K562 treated with DMSO at 1 percent for 4 hours (cell line): ENCODE data around the gene CYP3A5. TPM values are rescaled to one million over a fixed set of nuclear protein-coding genes. Genes with fewer than 3 reads are reported as not detected.

ENCODE experiments used
- total RNA-seq: library from RNA; unstranded; fragments of 300-600 nt; gene quantifications from 2 replicates; pipeline ENCODE4 v1.2.3, GENCODE V29; 2022; ENCODE audit not compliant: insufficient read depth

Gene CYP3A5
- 2.3 and 4.0 TPM in 2 replicates for total RNA-seq

DNA sequence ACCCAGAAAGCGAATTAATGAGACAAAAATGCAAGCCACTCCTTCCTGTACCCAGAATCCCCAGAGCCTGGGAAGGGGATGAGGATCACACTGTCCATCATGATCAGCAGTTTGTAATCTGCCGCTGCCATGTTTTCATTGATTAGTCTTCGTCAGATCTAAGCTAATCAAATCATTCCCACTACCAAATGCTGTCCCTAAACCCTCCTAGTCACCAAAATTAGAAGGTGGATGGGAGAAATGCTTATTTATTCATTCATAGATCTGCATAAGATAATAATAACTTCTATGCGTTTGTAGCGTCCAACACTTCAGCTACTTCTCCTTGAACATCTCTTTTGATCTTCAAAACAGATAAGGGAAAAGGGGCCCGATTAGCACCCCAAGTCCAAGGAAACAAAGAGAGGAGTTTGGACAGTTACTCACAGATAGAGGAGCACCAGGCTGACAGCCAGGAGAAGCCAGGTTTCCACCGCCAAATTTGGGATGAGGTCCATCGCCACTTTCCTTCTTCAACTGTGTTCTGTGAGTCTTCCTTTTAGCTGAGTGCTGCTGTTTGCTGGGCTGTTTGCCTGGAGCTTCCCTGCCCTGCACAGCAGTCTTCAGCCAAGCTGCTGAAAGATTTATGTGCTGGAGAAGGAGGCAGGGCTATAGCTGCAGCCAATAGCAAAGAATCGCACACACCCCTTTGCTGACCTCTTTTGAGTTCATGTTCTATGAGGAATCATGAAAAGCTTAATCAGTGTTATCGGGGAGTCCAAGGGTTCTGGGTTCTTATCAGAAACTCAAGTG is at the start of gene CYP3A5:
Gene CYP3A5 (minus strand): TSS at position 597 of the 792 bp plus-strand sequence. CDS start 100 bp downstream, at position 497.

DNA sequence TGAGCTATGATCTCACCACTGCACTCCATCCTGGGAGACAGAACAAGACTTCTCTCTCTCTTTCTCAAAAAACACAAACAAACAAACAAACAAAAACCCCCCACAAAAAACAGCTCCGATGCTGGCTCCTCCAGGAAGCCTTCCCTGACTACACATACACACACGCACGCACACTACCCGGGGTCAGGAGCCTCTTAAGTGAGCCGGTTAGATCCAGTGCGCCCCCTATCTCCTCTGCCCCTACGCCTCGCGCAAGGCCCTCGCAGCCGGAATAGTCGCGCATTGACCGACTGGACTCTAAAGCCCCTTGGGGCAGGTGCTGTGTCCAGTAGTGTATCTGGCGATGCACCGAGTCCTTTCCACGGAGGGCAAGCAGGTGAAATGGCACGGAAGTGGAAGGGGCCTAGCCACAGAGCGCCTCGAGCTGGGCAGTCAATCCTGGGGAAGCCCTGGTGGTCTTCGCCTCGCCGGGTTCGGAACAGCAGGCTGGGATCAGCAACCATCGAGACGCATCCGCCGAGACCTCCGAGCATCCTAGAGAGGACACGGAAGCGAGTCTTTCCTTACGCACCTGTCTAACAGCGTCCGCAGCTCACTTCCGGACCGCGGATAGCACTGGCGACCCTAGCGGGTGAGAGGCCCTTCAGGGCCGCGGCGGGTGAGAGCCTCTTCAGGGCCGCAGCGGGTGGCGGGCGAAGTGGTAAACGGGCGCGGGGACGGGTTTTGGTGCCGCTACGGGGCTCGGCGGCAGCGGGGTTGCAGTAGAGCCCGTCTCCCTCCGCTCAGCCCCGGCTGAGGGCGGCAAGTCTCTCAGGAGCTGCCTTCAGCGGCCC is 63.2 kb downstream of the CYP3A5 start, which contains the start of gene ZSCAN25:
Gene ZSCAN25 (plus strand): TSS at position 588 of the 833 bp plus-strand sequence. CDS start 2,661 bp downstream, outside the sequence.

Other genes starting within 250 kb of the CYP3A5 start
- gene PTCD1, start 241.2 kb downstream of the CYP3A5 start, total RNA-seq, result 11.9 TPM in 2 replicates
- 65.7 and 79.4 TPM in 2 replicates for gene CPSF4, start 241.1 kb downstream of the CYP3A5 start, total RNA-seq
- gene ATP5MF, start 213.8 kb downstream of the CYP3A5 start, total RNA-seq, result 1,122 and 1,257 TPM in 2 replicates
- gene ZNF789, start 207.1 kb downstream of the CYP3A5 start, total RNA-seq, result 11.5 and 14.3 TPM in 2 replicates
- 24.1 and 26.5 TPM in 2 replicates for gene ZNF394, start 179.7 kb downstream of the CYP3A5 start, total RNA-seq
- 13.7 and 14.3 TPM in 2 replicates for gene ZKSCAN5, start 175.3 kb downstream of the CYP3A5 start, total RNA-seq
- gene FAM200A, start 127.9 kb downstream of the CYP3A5 start, total RNA-seq, result 5.7 and 5.8 TPM in 2 replicates
- 56.3 and 64.4 TPM in 2 replicates for gene ZNF655, start 121.4 kb downstream of the CYP3A5 start, total RNA-seq
- gene TMEM225B, start 81.7 kb downstream of the CYP3A5 start, total RNA-seq, result not detected in 2 replicates
- gene ZSCAN25, start 63.0 kb downstream of the CYP3A5 start, total RNA-seq, result 8.7 and 9.4 TPM in 2 replicates
- gene CYP3A7, start 55.2 kb upstream of the CYP3A5 start, total RNA-seq, result not detected in 2 replicates
- gene CYP3A4, start 104.2 kb upstream of the CYP3A5 start, total RNA-seq, result not detected in 2 replicates
- gene CYP3A43, start 148.0 kb upstream of the CYP3A5 start, total RNA-seq, result not detected in 2 replicates
- not detected in 2 replicates for gene OR2AE1, start 197.0 kb upstream of the CYP3A5 start, total RNA-seq
- gene TRIM4, start 239.5 kb upstream of the CYP3A5 start, total RNA-seq, result 35.4 and 35.7 TPM in 2 replicates
- not detected in 2 replicates for gene GJC3, start 249.6 kb upstream of the CYP3A5 start, total RNA-seq